ENCODE data around the gene ADAMTS20.

DNA sequence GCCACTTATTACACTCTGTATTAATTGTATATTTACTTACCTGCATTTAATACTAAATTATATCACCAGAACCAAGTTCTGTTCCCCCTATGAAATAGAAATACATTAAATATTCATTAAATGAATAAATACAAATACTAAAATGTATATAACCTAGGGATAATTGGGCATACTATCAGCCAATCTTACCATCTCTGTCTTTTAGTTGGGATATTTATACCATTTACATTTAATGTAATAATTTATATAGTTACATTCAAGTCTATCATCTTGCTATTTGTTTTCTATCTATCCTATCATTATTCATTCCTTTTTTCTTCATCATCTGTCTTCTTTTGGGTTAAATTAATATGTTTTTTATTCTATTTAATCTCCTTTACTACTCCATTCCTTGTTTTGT is 4.1 kb upstream of the ADAMTS20 start:
- no peak for TF ChIP-seq CTCF (IDR thresholded peaks at IDR 0.05)
- no peak for TF ChIP-seq EP300 (IDR thresholded peaks at IDR 0.05)
- TF ChIP-seq POLR2AphosphoS5 (IDR thresholded peaks at IDR 0.05) = no peak
- TF ChIP-seq POLR2A (IDR thresholded peaks at IDR 0.05) = no peak

Measured in gastroesophageal sphincter (tissue), 3 donors.